C4-2B (cell line): ENCODE results near the gene GRID1.

Experiments used
- CTCF ChIP-seq: fragments of 450-650 bp; conservative IDR thresholded peaks from 2 replicates; pipeline ENCODE4 v1.5.1; 2017; ENCODE audit warnings: mild to moderate bottlenecking
- ZFX ChIP-seq: fragments of 450-650 bp; IDR thresholded peaks from 2 replicates; pipeline ENCODE4 v1.6.1; 2017

- no peak for TF ChIP-seq CTCF
- TF ChIP-seq ZFX = no peak
Measured at GRCh38 chr10:86153751-86154150, 212.8 kb downstream of the GRID1 start.
